Measurements from ENCODE around the gene KIF25.
"Not testable (repeated sequence)": the region's sequence is repeated elsewhere in the genome, so short reads cannot be mapped to it uniquely, and the experiment has no call there.

Gene KIF25

DNA sequence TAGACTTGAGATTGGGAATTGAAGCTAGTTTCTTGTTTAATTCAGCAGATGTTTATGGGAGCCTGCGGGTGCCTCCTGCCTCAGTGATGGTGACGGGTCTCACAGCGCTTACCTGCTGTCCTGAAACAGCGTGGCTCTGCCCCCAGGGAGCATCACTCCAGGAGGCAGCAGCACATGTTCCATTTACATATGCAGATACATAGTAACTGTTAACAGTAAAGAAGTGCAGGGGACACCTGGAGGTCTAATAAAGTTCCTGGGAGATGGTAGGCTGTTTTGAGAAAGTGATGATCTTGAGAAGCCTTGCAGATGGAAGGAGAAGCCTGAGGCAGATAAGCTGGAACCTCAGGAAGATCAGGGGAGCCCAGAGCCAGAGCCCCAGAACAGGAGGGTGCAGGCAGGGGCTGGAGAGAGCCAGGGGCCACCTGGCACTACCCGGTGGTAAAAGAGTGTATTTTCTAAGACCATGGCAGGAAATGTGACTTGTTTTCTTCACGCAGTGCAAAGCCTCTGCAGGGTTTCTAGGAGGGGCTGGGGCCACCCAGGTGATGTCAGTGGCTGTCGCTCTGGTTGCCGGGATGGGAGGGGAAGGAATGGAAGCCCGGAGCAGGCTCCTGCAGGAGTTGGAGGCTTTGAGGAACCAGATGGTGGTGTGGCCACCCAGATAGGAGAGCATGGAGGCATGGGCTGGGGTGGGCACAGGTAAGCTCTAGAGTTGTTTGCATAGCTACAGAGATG lies 24.2 kb upstream of the KIF25 start:
- DNase-seq (ENCODE audit: low read depth): no peak
- no peak overlapping the region for H3K4me3 ChIP-seq (ENCODE audit: low read depth, low read length)
- TF ChIP-seq, protein P1, sequence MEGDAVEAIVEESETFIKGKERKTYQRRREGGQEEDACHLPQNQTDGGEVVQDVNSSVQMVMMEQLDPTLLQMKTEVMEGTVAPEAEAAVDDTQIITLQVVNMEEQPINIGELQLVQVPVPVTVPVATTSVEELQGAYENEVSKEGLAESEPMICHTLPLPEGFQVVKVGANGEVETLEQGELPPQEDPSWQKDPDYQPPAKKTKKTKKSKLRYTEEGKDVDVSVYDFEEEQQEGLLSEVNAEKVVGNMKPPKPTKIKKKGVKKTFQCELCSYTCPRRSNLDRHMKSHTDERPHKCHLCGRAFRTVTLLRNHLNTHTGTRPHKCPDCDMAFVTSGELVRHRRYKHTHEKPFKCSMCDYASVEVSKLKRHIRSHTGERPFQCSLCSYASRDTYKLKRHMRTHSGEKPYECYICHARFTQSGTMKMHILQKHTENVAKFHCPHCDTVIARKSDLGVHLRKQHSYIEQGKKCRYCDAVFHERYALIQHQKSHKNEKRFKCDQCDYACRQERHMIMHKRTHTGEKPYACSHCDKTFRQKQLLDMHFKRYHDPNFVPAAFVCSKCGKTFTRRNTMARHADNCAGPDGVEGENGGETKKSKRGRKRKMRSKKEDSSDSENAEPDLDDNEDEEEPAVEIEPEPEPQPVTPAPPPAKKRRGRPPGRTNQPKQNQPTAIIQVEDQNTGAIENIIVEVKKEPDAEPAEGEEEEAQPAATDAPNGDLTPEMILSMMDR (IDR thresholded peaks at IDR 0.05; ENCODE audit: insufficient read depth, low read depth, low read length, missing control alignments): no peak

DNA sequence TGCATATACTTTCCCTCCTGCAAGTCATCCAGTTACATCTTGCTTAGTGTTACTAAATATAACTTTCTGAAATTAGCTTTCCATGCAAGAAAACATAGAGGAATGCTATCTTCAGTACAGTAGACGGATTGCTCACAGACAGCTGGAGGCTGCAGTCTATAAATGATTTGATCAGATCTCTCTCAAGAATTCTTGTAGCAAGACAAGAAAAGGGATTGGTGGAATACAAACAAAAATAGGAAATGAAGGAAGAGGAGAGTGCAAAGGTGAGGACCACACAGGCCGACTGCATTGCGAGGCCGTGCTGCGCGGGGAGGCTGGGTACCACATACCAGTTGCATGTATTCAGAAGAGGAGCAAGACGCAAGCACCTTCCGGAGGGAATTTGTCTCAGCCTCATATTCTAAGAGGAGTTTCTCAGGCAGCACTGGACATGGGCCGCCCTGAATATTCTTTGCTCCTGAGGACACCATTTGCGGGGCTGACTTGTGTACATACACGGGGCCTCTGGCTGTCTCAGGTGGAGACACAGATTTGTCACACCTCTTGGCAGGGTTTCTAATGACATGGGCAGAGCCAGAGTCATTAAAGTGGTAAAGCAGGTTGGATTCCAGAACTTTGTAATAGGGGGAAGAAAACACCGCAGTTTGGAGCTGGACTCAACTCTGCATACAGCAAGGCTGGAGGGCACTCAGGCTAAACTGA lies 22.7 kb upstream of the KIF25 start:
- no peak overlapping the region for H3K4me3 ChIP-seq (ENCODE audit: low read depth, low read length)
- TF ChIP-seq, protein P1 (IDR thresholded peaks at IDR 0.05; ENCODE audit: insufficient read depth, low read depth, low read length, missing control alignments): no peak
- no peak for DNase-seq (ENCODE audit: low read depth)

DNA sequence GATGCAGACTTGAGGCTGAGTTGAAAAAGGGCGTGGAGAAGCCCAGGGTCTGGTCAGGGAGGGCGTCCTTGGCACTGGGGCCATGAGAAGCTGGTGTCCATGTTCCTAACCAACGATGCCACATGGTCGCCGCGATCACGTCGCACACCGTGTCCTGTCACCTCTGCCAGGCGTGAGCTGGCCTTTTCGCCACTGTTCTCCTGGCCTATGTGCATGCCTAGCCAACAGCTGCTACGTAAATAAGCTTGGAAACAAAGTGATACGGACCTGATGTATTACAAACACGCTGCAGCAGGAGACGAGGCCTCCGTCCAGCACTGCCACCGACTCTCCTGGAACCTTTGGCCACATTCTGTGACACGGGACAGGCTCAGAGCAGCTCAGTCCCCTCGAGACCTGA lies 22.0 kb upstream of the KIF25 start:
- DNase-seq (ENCODE audit: low read depth): no peak
- TF ChIP-seq, protein P1 (IDR thresholded peaks at IDR 0.05; ENCODE audit: insufficient read depth, low read depth, low read length, missing control alignments): no peak
- H3K4me3 ChIP-seq (ENCODE audit: low read depth, low read length): no peak overlapping the region

DNA sequence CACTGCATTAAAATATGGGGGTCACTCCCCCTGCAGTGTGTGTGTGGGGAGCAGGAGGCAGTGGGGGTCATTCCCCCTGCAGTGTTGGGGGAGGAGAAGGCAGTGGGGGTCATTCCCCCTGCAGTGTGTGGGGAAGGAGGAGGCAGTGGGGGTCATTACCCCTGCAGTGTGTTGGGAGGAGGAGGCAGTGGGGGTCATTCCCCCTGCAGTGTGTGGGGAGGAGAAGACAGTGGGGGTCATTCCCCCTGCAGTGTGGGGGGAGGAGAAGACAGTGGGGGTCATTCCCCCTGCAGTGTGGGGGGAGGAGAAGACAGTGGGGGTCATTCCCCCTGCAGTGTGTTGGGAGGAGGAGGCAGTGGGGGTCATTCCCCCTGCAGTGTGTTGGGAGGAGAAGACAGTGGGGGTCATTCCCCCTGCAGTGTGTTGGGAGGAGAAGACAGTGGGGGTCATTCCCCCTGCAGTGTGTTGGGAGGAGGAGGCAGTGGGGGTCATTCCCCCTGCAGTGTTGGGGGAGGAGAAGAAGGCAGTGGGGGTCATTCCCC lies 21.3 kb upstream of the KIF25 start:
- not testable (repeated sequence) for DNase-seq (ENCODE audit: low read depth); H3K4me3 ChIP-seq (ENCODE audit: low read depth, low read length)

DNA sequence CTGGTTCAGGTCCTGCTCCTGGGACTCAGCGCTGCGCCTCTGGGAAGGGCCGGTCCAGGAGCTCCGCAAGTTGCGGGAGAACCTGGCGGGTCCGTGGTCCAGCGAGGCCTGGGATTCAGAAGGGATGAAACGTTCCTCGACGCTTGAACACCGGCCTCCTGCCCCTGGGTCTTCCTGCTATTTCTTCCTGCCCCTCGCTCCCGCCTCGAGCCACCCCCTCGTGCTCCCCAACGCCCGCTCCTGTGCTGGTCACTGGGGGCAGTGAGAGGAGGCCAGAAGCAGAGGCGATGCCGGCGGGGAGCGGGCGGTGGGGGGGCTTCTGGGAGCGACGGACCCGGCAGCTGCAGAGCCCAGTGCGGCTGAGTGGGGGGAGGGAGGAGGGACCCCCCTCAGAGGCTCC lies 20.8 kb upstream of the KIF25 start:
- no peak overlapping the region for H3K4me3 ChIP-seq (ENCODE audit: low read depth, low read length)
- no peak for DNase-seq (ENCODE audit: low read depth)
- TF ChIP-seq, protein P1 (IDR thresholded peaks at IDR 0.05; ENCODE audit: insufficient read depth, low read depth, low read length, missing control alignments): no peak

DNA sequence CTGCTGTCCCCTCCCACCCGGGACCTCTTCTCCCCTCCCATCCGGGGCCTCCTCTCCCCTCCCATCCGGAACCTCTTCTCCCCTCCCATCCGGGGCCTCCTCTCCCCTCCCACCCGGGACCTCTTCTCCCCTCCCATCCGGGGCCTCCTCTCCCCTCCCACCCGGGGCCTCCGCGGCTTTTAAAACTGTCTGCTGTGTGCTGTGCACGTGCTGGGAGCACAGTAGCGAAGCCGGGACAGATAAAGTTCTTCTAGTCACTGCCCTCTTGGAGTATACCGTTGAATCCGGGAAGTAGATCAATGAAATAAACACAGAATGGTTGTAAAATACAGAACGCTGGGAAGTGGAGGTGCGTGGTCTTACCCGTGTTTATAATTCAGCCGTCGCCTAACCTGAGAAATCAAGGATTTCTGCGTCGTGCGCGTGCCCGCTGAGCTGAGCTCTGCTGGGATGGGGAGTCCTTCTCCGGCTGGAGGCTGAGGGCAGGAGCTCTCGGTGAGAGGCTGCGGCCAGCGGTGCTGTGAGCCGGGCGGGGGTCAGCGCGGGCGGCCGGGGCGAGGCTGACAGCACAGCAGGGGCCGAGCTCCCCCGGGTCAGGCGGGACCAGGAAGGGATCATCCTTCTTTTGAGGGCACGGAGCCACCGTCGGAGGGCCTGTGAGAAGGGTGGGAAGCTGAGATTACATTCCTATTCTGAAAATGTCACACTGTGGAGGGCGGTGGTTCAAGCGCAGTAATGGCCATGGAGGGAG lies 19.6 kb upstream of the KIF25 start:
- DNase-seq (ENCODE audit: low read depth): no peak

More for the DNA sequence above, 19.6 kb upstream of the KIF25 start:
- no peak overlapping the region for H3K4me3 ChIP-seq (ENCODE audit: low read depth, low read length)
- TF ChIP-seq, protein P1 (IDR thresholded peaks at IDR 0.05; ENCODE audit: insufficient read depth, low read depth, low read length, missing control alignments): no peak

Data from GM12865 (cell line).